Activated CD8-positive, alpha-beta T cell treated with anti-CD3 and anti-CD28 coated beads for 36 hours (primary cell): ENCODE results near the gene VCL. TPM values are rescaled to one million over a fixed set of nuclear protein-coding genes. Genes with fewer than 3 reads are reported as not detected.
A peak's percentile ranks its signal among the peaks of the same experiment; 100 is the strongest.

ENCODE experiments used
- ATAC-seq: fragments of 200-7000 bp; cut with Tn5 transposase; one replicate; pipeline ENCODE4 v1.10.0; 2021; ENCODE audit warnings: mild to moderate bottlenecking, moderate library complexity
- CTCF ChIA-PET: fragments of 350-600 bp; sonication (Branson Sonifier 250); formaldehyde crosslinking; loops from one replicate; lab custom pipeline; 2021; ENCODE audit warnings: antibody characterized with exemption; lab: Charles Lee
- POLR2A ChIA-PET: fragments of 350-600 bp; sonication (Branson Sonifier 250); formaldehyde crosslinking; loops from one replicate; lab custom pipeline; 2021; ENCODE audit warnings: antibody characterized with exemption; lab: Charles Lee
- DNase-seq: peaks from one replicate; pipeline ENCODE4 v3.0.0-alpha.2; 2020
- H3K27ac Mint-ChIP-seq: one replicate; pipeline ENCODE4 v1.8.0; 2021; ENCODE audit warnings: mild to moderate bottlenecking, mixed read lengths
- H3K27me3 Mint-ChIP-seq: one replicate; pipeline ENCODE4 v1.8.0; 2021; ENCODE audit warnings: mixed read lengths
- H3K36me3 Mint-ChIP-seq: one replicate; pipeline ENCODE4 v1.8.0; 2021; ENCODE audit warnings: low read depth, mixed read lengths
- H3K4me1 Mint-ChIP-seq: one replicate; pipeline ENCODE4 v1.8.0; 2021; ENCODE audit warnings: low read depth, mixed read lengths
- H3K4me3 Mint-ChIP-seq: one replicate; pipeline ENCODE4 v1.8.0; 2021; ENCODE audit warnings: mild to moderate bottlenecking, moderate library complexity, mixed read lengths
- H3K9me3 Mint-ChIP-seq: one replicate; pipeline ENCODE4 v1.8.0; 2021; ENCODE audit warnings: mixed read lengths
- CTCF ChIP-seq: fragments of 200-600 bp; IDR thresholded peaks from one replicate; pipeline ENCODE4 v1.8.0; 2022; ENCODE audit warnings: antibody characterized with exemption, mild to moderate bottlenecking
- intact Hi-C: fragments of 100-400 bp; cut with micrococcal nuclease; formaldehyde crosslinking; loops from one replicate; pipeline ENCODE4 v1.10.0; 2022
- total RNA-seq, 2 experiments: library from RNA; stranded (reverse); gene quantifications; one replicate each; pipeline ENCODE4 v1.2.3, GENCODE V29; 2021

The VCL gene
- total RNA-seq, 2 experiments from 2014 or later, result 16.9 to 17.7 TPM

- no peaks in the 10 kb centered on the region for H3K36me3 Mint-ChIP-seq
- H3K27me3 Mint-ChIP-seq, result no peaks in the 10 kb centered on the region
- no peak overlapping the region for H3K27ac Mint-ChIP-seq
- H3K9me3 Mint-ChIP-seq, result no peaks in the 10 kb centered on the region
- intact Hi-C loops, result no loop called here
- CTCF ChIA-PET, result no interaction called here
- no peak overlapping the region for H3K4me3 Mint-ChIP-seq
- TF ChIP-seq CTCF, result no peak
- POLR2A ChIA-PET, result no interaction called here
- H3K4me1 Mint-ChIP-seq, result peaks cover 26% of the 10 kb centered on the region
- ATAC-seq, result no peak
- no peak for DNase-seq
These were observed 8.2 kb upstream of the VCL start for GRCh38 chr10:73989594-73990150.

GRCh38 chr10:73991203-73991883 lies 6.6 kb upstream of the VCL start:
- intact Hi-C loops, result no loop called here
- CTCF ChIA-PET, result interaction anchor here (1.7 to 2.6 kb wide), 4 partner anchors 9 to 111 kb away, joined by 5 to 14 read pairs (median 8); no protein-coding TSS in a partner anchor
- H3K36me3 Mint-ChIP-seq, result no peaks in the 10 kb centered on the region
- H3K27me3 Mint-ChIP-seq, result no peaks in the 10 kb centered on the region
- H3K27ac Mint-ChIP-seq, result peak overlapping the region; percentile 67
- TF ChIP-seq CTCF, result no peak
- DNase-seq (no peak), ATAC-seq (no peak)
- POLR2A ChIA-PET, result interaction anchor here (1.0 kb wide), 1 partner anchor 111 kb away, joined by 3 read pairs; no protein-coding TSS in a partner anchor
- H3K4me1 Mint-ChIP-seq, result peaks cover 26% of the 10 kb centered on the region
- H3K4me3 Mint-ChIP-seq, result no peak overlapping the region
- H3K9me3 Mint-ChIP-seq, result no peaks in the 10 kb centered on the region

- ChIA-PET CTCF (interaction anchor here (0.5 to 2.6 kb wide), 5 partner anchors 9 to 111 kb away, joined by 3 to 14 read pairs (median 6); no protein-coding TSS in a partner anchor), POLR2A (interaction anchor here (0.9 to 1.2 kb wide), 4 partner anchors 9 to 579 kb away, joined by 3 read pairs; no protein-coding TSS in a partner anchor)
- ATAC-seq (peak; percentile 99), DNase-seq (peak; percentile 88)
- Mint-ChIP-seq H3K4me3 (peak overlapping the region; percentile 10), H3K4me1 (peaks cover 26% of the 10 kb centered on the region), H3K27ac (peak overlapping the region; percentile 67), H3K36me3 (no peaks in the 10 kb centered on the region), H3K9me3 (no peaks in the 10 kb centered on the region), H3K27me3 (no peaks in the 10 kb centered on the region)
- intact Hi-C loops, result no loop called here
- no peak for TF ChIP-seq CTCF
These were observed 6.1 kb upstream of the VCL start for GRCh38 chr10:73991884-73992245.

GRCh38 chr10:73992899-73993788 lies 4.8 kb upstream of the VCL start:
- no peak overlapping the region for H3K4me3 Mint-ChIP-seq
- H3K9me3 Mint-ChIP-seq, result no peaks in the 10 kb centered on the region
- H3K27ac Mint-ChIP-seq, result peak overlapping the region; percentile 1
- ATAC-seq, result no peak
- DNase-seq, result peak; percentile 22
- intact Hi-C loops, result no loop called here
- no peak for TF ChIP-seq CTCF
- H3K27me3 Mint-ChIP-seq, result no peaks in the 10 kb centered on the region
- H3K4me1 Mint-ChIP-seq, result peaks cover 26% of the 10 kb centered on the region
- ChIA-PET CTCF (interaction anchor here (1.7 to 2.6 kb wide), 3 partner anchors 35 to 113 kb away, joined by 6 to 14 read pairs (median 10); no protein-coding TSS in a partner anchor), POLR2A (interaction anchor here (1.2 kb wide), 1 partner anchor 8 kb away, joined by 3 read pairs; no protein-coding TSS in a partner anchor)
- H3K36me3 Mint-ChIP-seq, result no peaks in the 10 kb centered on the region
